GM23338 (cell line): ENCODE measurements around the gene MYO18A. TPM values are rescaled to one million over a fixed set of nuclear protein-coding genes. Genes with fewer than 3 reads are reported as not detected.
A peak's percentile ranks its signal among the peaks of the same experiment; 100 is the strongest.

ENCODE experiments used
- ATAC-seq: fragments of 200-7000 bp; cut with Tn5 transposase; 3 replicates; pipeline ENCODE4 v1.9.1; 2020
- DNase-seq: peaks from one replicate; pipeline ENCODE4 v3.0.0-alpha.2; 2015; ENCODE audit warnings: low spot score
- H2AFZ ChIP-seq: fragments of 200-600 bp; sonication (generic); 2 replicates; pipeline ENCODE4 v1.8.0; 2016; ENCODE audit warnings: antibody characterized with exemption, mild to moderate bottlenecking, moderate library complexity
- H3F3A ChIP-seq: fragments of 200-600 bp; sonication (generic); replicated peaks from 2 replicates; pipeline ENCODE4 v1.8.0; 2017; ENCODE audit warnings: antibody characterized with exemption, mixed run types, low read depth
- H3K27ac ChIP-seq: fragments of 200-600 bp; sonication (generic); 2 replicates; pipeline ENCODE4 v1.6.1; 2016; ENCODE audit warnings: low read depth
- H3K27me3 ChIP-seq: fragments of 200-600 bp; sonication (generic); 2 replicates; pipeline ENCODE4 v1.8.0; 2016; ENCODE audit warnings: mild to moderate bottlenecking, mixed run types, moderate library complexity; ENCODE audit not compliant: insufficient read depth
- H3K36me3 ChIP-seq: fragments of 200-600 bp; sonication (generic); 2 replicates; pipeline ENCODE4 v1.8.0; 2016; ENCODE audit warnings: mild to moderate bottlenecking; ENCODE audit not compliant: insufficient read depth
- H3K4me1 ChIP-seq: fragments of 200-600 bp; sonication (generic); 2 replicates; pipeline ENCODE4 v1.8.0; 2016; ENCODE audit warnings: mild to moderate bottlenecking, moderate library complexity; ENCODE audit not compliant: insufficient read depth
- H3K4me2 ChIP-seq: fragments of 200-600 bp; sonication (generic); 2 replicates; pipeline ENCODE4 v1.7.1; 2017; ENCODE audit warnings: mixed run types
- H3K4me3 ChIP-seq: fragments of 200-600 bp; sonication (generic); 2 replicates; pipeline ENCODE4 v1.6.1; 2016; ENCODE audit warnings: mixed run types
- H3K79me2 ChIP-seq: fragments of 200-600 bp; sonication (generic); replicated peaks from 2 replicates; pipeline ENCODE4 v1.8.0; 2017; ENCODE audit warnings: mild to moderate bottlenecking; ENCODE audit not compliant: insufficient read depth
- H3K9me2 ChIP-seq: fragments of 200-600 bp; sonication (generic); 2 replicates; pipeline ENCODE4 v1.8.0; 2017; ENCODE audit not compliant: insufficient read depth
- H4K20me1 ChIP-seq: fragments of 200-600 bp; sonication (generic); replicated peaks from 2 replicates; pipeline ENCODE4 v1.8.0; 2017; ENCODE audit warnings: mild to moderate bottlenecking; ENCODE audit not compliant: insufficient read depth
- H3K27ac Mint-ChIP-seq: 2 replicates; pipeline ENCODE4 v1.8.0; 2020; ENCODE audit warnings: inconsistent platforms, mild to moderate bottlenecking, moderate library complexity, mixed read lengths
- H3K27me3 Mint-ChIP-seq: 3 replicates; pipeline ENCODE4 v1.8.0; 2022; ENCODE audit warnings: low read depth, mild to moderate bottlenecking, moderate library complexity, mixed read lengths, inconsistent platforms; ENCODE audit not compliant: insufficient read depth, poor library complexity
- H3K36me3 Mint-ChIP-seq: 3 replicates; pipeline ENCODE4 v1.8.0; 2021; ENCODE audit warnings: low read depth, mild to moderate bottlenecking, inconsistent platforms, moderate library complexity, mixed read lengths
- H3K4me1 Mint-ChIP-seq: 3 replicates; pipeline ENCODE4 v1.8.0; 2020; ENCODE audit warnings: mild to moderate bottlenecking, inconsistent platforms, mixed read lengths
- H3K4me3 Mint-ChIP-seq: 3 replicates; pipeline ENCODE4 v1.8.0; 2021; ENCODE audit warnings: moderate library complexity, mild to moderate bottlenecking, inconsistent platforms, mixed read lengths
- H3K9me3 Mint-ChIP-seq: 3 replicates; pipeline ENCODE4 v1.8.0; 2020; ENCODE audit warnings: moderate library complexity, mild to moderate bottlenecking, inconsistent platforms, mixed read lengths
- CREB1 ChIP-seq: fragments of 250-450 bp; sonication (Bioruptor Pico); IDR thresholded peaks from 2 replicates; pipeline ENCODE4 v1.5.0; 2020; ENCODE audit warnings: low read depth, mild to moderate bottlenecking, moderate library complexity
- CTCF ChIP-seq, 2 experiments: fragments of 200-600 bp in 1 of 2; sonication (generic) in 1 of 2; conservative IDR thresholded peaks; 2 replicates each; pipeline versions ENCODE4 v1.5.1 to v1.6.1; 2016 to 2017; ENCODE audit warnings: antibody characterized with exemption in 2 of 2, low read depth in 2 of 2, mild to moderate bottlenecking in 2 of 2, moderate library complexity in 1 of 2
- ETS1 ChIP-seq: IDR thresholded peaks from 2 replicates; pipeline ENCODE4 v1.6.1; 2016; ENCODE audit warnings: antibody characterized with exemption
- EZH2 ChIP-seq: fragments of 200-600 bp; sonication (generic); IDR thresholded peaks from one replicate; pipeline ENCODE4 v1.8.0; 2017; ENCODE audit warnings: antibody characterized with exemption, mild to moderate bottlenecking, low read depth; ENCODE audit not compliant: unreplicated experiment
- EZH2phosphoT487 ChIP-seq: fragments of 200-600 bp; sonication (generic); IDR thresholded peaks from one replicate; pipeline ENCODE4 v1.8.1; 2018; ENCODE audit warnings: antibody characterized with exemption; ENCODE audit not compliant: unreplicated experiment
- JUNB ChIP-seq: IDR thresholded peaks from one replicate; pipeline ENCODE4 v1.6.1; 2016; ENCODE audit warnings: antibody characterized with exemption; ENCODE audit not compliant: unreplicated experiment
- NANOG ChIP-seq: IDR thresholded peaks from 2 replicates; pipeline ENCODE4 v1.6.1; 2016; ENCODE audit warnings: antibody characterized with exemption, borderline replicate concordance
- POLR2AphosphoS5 ChIP-seq: IDR thresholded peaks from 2 replicates; pipeline ENCODE4 v1.6.1; 2016; ENCODE audit warnings: antibody characterized with exemption, low read depth
- STAT1 ChIP-seq: IDR thresholded peaks from one replicate; pipeline ENCODE4 v1.6.1; 2016; ENCODE audit warnings: antibody characterized with exemption; ENCODE audit not compliant: unreplicated experiment
- ZNF114 ChIP-seq: fragments of 250-450 bp; sonication (Bioruptor Pico); IDR thresholded peaks from 2 replicates; pipeline ENCODE4 v1.5.0; 2020; ENCODE audit warnings: mild to moderate bottlenecking, moderate library complexity
- polyA plus RNA-seq: library from polyadenylated mRNA; unstranded; fragments of >200 nt; fragmentation: Nextera tagmentation; extraction: Ambion mirVana; gene quantifications from 2 replicates; pipeline ENCODE4 v1.2.1, GENCODE V29; 2016
- total RNA-seq: library from RNA; depleted of rRNA; stranded (reverse); fragments of >200 nt; shearing (Covaris generic); gene quantifications from 2 replicates; pipeline ENCODE4 v1.2.3, GENCODE V29; 2014
- TF ChIP-seq, protein P1 (sequence below): IDR thresholded peaks from one replicate; pipeline ENCODE4 v1.6.1; 2018; ENCODE audit warnings: antibody characterized with exemption; ENCODE audit not compliant: unreplicated experiment
- TF ChIP-seq, protein P2 (sequence below): fragments of 250-450 bp; sonication (Bioruptor Pico); IDR thresholded peaks from 2 replicates; pipeline ENCODE4 v1.5.0; 2020; ENCODE audit warnings: mild to moderate bottlenecking, moderate library complexity

Gene MYO18A
- total and polyA plus RNA-seq, 2 experiments from 2014 or later = 18.3 to 37.5 TPM

- H3K36me3 Mint-ChIP-seq = no peaks in the 10 kb centered on the region
- H3K9me2 ChIP-seq = no peaks in the 10 kb centered on the region
- H3K27ac Mint-ChIP-seq = no peak overlapping the region
- H3K4me1 ChIP-seq = no peaks in the 10 kb centered on the region; the same call in 1 of the 2 replicates
- no peak for TF ChIP-seq ZNF114 (CRISPR knock-in tag)
- TF ChIP-seq EZH2 = no peak
- no peak for TF ChIP-seq STAT1
- no peak for TF ChIP-seq CTCF (conservative IDR thresholded peaks at IDR 0.05; ENCODE audit: low read depth in 2 of 2)
- no peak for TF ChIP-seq EZH2phosphoT487
- no peak for TF ChIP-seq JUNB
- TF ChIP-seq NANOG = no peak
- no peak for TF ChIP-seq POLR2AphosphoS5
- no peak for TF ChIP-seq CREB1 (CRISPR knock-in tag)
- TF ChIP-seq, protein P1, sequence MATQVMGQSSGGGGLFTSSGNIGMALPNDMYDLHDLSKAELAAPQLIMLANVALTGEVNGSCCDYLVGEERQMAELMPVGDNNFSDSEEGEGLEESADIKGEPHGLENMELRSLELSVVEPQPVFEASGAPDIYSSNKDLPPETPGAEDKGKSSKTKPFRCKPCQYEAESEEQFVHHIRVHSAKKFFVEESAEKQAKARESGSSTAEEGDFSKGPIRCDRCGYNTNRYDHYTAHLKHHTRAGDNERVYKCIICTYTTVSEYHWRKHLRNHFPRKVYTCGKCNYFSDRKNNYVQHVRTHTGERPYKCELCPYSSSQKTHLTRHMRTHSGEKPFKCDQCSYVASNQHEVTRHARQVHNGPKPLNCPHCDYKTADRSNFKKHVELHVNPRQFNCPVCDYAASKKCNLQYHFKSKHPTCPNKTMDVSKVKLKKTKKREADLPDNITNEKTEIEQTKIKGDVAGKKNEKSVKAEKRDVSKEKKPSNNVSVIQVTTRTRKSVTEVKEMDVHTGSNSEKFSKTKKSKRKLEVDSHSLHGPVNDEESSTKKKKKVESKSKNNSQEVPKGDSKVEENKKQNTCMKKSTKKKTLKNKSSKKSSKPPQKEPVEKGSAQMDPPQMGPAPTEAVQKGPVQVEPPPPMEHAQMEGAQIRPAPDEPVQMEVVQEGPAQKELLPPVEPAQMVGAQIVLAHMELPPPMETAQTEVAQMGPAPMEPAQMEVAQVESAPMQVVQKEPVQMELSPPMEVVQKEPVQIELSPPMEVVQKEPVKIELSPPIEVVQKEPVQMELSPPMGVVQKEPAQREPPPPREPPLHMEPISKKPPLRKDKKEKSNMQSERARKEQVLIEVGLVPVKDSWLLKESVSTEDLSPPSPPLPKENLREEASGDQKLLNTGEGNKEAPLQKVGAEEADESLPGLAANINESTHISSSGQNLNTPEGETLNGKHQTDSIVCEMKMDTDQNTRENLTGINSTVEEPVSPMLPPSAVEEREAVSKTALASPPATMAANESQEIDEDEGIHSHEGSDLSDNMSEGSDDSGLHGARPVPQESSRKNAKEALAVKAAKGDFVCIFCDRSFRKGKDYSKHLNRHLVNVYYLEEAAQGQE = no peak
- no peak for TF ChIP-seq ETS1
- TF ChIP-seq, protein P2, sequence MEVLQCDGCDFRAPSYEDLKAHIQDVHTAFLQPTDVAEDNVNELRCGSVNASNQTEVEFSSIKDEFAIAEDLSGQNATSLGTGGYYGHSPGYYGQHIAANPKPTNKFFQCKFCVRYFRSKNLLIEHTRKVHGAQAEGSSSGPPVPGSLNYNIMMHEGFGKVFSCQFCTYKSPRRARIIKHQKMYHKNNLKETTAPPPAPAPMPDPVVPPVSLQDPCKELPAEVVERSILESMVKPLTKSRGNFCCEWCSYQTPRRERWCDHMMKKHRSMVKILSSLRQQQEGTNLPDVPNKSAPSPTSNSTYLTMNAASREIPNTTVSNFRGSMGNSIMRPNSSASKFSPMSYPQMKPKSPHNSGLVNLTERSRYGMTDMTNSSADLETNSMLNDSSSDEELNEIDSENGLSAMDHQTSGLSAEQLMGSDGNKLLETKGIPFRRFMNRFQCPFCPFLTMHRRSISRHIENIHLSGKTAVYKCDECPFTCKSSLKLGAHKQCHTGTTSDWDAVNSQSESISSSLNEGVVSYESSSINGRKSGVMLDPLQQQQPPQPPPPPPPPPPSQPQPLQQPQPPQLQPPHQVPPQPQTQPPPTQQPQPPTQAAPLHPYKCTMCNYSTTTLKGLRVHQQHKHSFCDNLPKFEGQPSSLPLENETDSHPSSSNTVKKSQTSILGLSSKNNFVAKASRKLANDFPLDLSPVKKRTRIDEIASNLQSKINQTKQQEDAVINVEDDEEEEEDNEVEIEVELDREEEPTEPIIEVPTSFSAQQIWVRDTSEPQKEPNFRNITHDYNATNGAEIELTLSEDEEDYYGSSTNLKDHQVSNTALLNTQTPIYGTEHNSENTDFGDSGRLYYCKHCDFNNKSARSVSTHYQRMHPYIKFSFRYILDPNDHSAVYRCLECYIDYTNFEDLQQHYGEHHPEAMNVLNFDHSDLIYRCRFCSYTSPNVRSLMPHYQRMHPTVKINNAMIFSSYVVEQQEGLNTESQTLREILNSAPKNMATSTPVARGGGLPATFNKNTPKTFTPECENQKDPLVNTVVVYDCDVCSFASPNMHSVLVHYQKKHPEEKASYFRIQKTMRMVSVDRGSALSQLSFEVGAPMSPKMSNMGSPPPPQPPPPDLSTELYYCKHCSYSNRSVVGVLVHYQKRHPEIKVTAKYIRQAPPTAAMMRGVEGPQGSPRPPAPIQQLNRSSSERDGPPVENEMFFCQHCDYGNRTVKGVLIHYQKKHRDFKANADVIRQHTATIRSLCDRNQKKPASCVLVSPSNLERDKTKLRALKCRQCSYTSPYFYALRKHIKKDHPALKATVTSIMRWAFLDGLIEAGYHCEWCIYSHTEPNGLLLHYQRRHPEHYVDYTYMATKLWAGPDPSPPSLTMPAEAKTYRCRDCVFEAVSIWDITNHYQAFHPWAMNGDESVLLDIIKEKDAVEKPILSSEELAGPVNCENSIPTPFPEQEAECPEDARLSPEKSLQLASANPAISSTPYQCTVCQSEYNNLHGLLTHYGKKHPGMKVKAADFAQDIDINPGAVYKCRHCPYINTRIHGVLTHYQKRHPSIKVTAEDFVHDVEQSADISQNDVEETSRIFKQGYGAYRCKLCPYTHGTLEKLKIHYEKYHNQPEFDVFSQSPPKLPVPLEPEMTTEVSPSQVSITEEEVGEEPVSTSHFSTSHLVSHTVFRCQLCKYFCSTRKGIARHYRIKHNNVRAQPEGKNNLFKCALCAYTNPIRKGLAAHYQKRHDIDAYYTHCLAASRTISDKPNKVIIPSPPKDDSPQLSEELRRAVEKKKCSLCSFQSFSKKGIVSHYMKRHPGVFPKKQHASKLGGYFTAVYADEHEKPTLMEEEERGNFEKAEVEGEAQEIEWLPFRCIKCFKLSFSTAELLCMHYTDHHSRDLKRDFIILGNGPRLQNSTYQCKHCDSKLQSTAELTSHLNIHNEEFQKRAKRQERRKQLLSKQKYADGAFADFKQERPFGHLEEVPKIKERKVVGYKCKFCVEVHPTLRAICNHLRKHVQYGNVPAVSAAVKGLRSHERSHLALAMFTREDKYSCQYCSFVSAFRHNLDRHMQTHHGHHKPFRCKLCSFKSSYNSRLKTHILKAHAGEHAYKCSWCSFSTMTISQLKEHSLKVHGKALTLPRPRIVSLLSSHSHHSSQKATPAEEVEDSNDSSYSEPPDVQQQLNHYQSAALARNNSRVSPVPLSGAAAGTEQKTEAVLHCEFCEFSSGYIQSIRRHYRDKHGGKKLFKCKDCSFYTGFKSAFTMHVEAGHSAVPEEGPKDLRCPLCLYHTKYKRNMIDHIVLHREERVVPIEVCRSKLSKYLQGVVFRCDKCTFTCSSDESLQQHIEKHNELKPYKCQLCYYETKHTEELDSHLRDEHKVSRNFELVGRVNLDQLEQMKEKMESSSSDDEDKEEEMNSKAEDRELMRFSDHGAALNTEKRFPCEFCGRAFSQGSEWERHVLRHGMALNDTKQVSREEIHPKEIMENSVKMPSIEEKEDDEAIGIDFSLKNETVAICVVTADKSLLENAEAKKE = no peak
- DNase-seq (no peak), ATAC-seq (peak; percentile 60)
- H3K4me3 ChIP-seq = no peak overlapping the region
- peaks cover 3% of the 10 kb centered on the region for H3K27me3 Mint-ChIP-seq
- H3K79me2 ChIP-seq = no peaks in the 10 kb centered on the region
- no peaks in the 10 kb centered on the region for H3F3A ChIP-seq
- no peaks in the 10 kb centered on the region for H3K9me3 Mint-ChIP-seq
- no peak overlapping the region for H3K27ac ChIP-seq
- H3K4me3 Mint-ChIP-seq = no peak overlapping the region
- H3K36me3 ChIP-seq = no peaks in the 10 kb centered on the region
- H2AFZ ChIP-seq = peak overlapping the region; percentile 43; the same call in 1 of the 2 replicates
- H3K4me2 ChIP-seq = no peak overlapping the region
- no peaks in the 10 kb centered on the region for H3K27me3 ChIP-seq
- no peaks in the 10 kb centered on the region for H4K20me1 ChIP-seq
- H3K4me1 Mint-ChIP-seq = peaks cover 6% of the 10 kb centered on the region; the same call in 2 of the 3 replicates
Observed at GRCh38 chr17:29196769-29197515, 16.7 kb upstream of the MYO18A start.
